GM12892 (cell line): ENCODE results near the gene SCG3.

Source experiments
- POLR2A ChIP-seq: IDR thresholded peaks from 2 replicates; pipeline ENCODE4 v1.6.1; 2011; ENCODE audit warnings: low read depth, low read length, control low read depth
- POLR2AphosphoS5 ChIP-seq: IDR thresholded peaks from 2 replicates; pipeline ENCODE4 v1.6.1; 2011; ENCODE audit warnings: low read depth, low read length, control low read depth

GRCh38 chr15:51667478-51667877 is 13.8 kb upstream of the SCG3 start:
- TF ChIP-seq POLR2A (no peak), POLR2AphosphoS5 (no peak)
